H1 (cell line): ENCODE data around the gene TMEM220. TPM values are rescaled to one million over a fixed set of nuclear protein-coding genes. Genes with fewer than 3 reads are reported as not detected.

Source experiments
- CTCF ChIA-PET: fragments of 300-600 bp; sonication (Branson Sonifier 250); formaldehyde crosslinking; loops from one replicate; lab custom pipeline; 2021; ENCODE audit not compliant: partially characterized antibody; lab: Charles Lee
- POLR2A ChIA-PET: fragments of 300-600 bp; sonication (Branson Sonifier 250); formaldehyde crosslinking; loops from one replicate; lab custom pipeline; 2021; ENCODE audit warnings: inconsistent platforms; ENCODE audit not compliant: partially characterized antibody; lab: Charles Lee
- DNase-seq, 2 experiments: peaks; one replicate each; pipeline versions ENCODE4 v3.0.0 to v3.0.0-alpha.2; 2010 to 2022; ENCODE audit warnings: low spot score in 2 of 2, low read depth in 1 of 2, mixed read lengths in 1 of 2
- FAIRE-seq: peaks from 2 replicates; lab custom pipeline; 2011; peaks lifted over from hg19 to GRCh38; lab: Jason Lieb, UNC
- H2AFZ ChIP-seq: 2 replicates; pipeline ENCODE4 v1.8.1; 2012; ENCODE audit warnings: low read length, inconsistent platforms
- H2AK5ac ChIP-seq: 2 replicates; pipeline ENCODE4 v1.6.1; 2013; ENCODE audit warnings: low read depth, low read length
- H2BK120ac ChIP-seq: replicated peaks from 2 replicates; pipeline ENCODE3; 2013; ENCODE audit warnings: low read depth, low read length, inconsistent platforms
- H2BK12ac ChIP-seq: 2 replicates; pipeline ENCODE4 v1.6.1; 2013; ENCODE audit warnings: low read depth, low read length
- H2BK15ac ChIP-seq: 2 replicates; pipeline ENCODE4 v1.6.1; 2013; ENCODE audit warnings: low read length
- H2BK20ac ChIP-seq: 2 replicates; pipeline ENCODE4 v1.6.1; 2013; ENCODE audit warnings: low read length
- H2BK5ac ChIP-seq: 2 replicates; pipeline ENCODE4 v1.6.1; 2013; ENCODE audit warnings: low read depth, low read length
- H3K14ac ChIP-seq: 2 replicates; pipeline ENCODE4 v1.6.1; 2013; ENCODE audit warnings: inconsistent platforms; ENCODE audit not compliant: insufficient read length
- H3K18ac ChIP-seq: 2 replicates; pipeline ENCODE4 v1.6.1; 2013; ENCODE audit warnings: low read length; ENCODE audit errors: extremely low read depth
- H3K23ac ChIP-seq: 2 replicates; pipeline ENCODE4 v1.6.1; 2013; ENCODE audit warnings: inconsistent platforms; ENCODE audit not compliant: insufficient read length
- H3K23me2 ChIP-seq: 2 replicates; pipeline ENCODE4 v1.6.1; 2013; ENCODE audit warnings: low read depth, low read length
- H3K27ac ChIP-seq: 2 replicates; pipeline ENCODE4 v1.6.1; 2011; ENCODE audit warnings: low read depth, low read length, inconsistent platforms
- H3K27me3 ChIP-seq, 4 experiments: replicated peaks in 1 of 4; 1 replicate in 1 of 4; 2 replicates in 3 of 4; pipeline versions ENCODE4 v1.6.1 to v1.8.1; 2011 to 2013; ENCODE audit warnings: low read length in 3 of 4, mild to moderate bottlenecking in 3 of 4, inconsistent platforms in 2 of 4, mixed read lengths in 2 of 4, moderate library complexity in 1 of 4; ENCODE audit not compliant: control insufficient read depth in 3 of 4, insufficient read depth in 3 of 4; ENCODE audit errors: extremely low read depth in 1 of 4
- H3K36me3 ChIP-seq, 4 experiments: 2 replicates each; pipeline versions ENCODE4 v1.6.1 to v1.8.1; 2011 to 2013; ENCODE audit warnings: mild to moderate bottlenecking in 4 of 4, low read length in 3 of 4, moderate library complexity in 2 of 4, control low read depth in 1 of 4, inconsistent platforms in 1 of 4; ENCODE audit not compliant: insufficient read depth in 4 of 4, control insufficient read depth in 2 of 4
- H3K4ac ChIP-seq: replicated peaks from 2 replicates; pipeline ENCODE3; 2013; ENCODE audit warnings: low read length, low read depth, mixed read lengths, inconsistent platforms; ENCODE audit not compliant: insufficient read length
- H3K4me1 ChIP-seq, 4 experiments: replicated peaks in 1 of 4; 1 replicate in 1 of 4; 2 replicates in 3 of 4; pipeline versions ENCODE4 v1.6.1 to v1.8.1; 2011 to 2013; ENCODE audit warnings: low read length in 3 of 4, inconsistent platforms in 2 of 4, mixed read lengths in 1 of 4; ENCODE audit not compliant: insufficient read depth in 4 of 4, control insufficient read depth in 3 of 4
- H3K4me2 ChIP-seq, 2 experiments: 2 replicates each; pipeline versions ENCODE4 v1.6.1 to v1.8.1; 2011 to 2013; ENCODE audit warnings: low read depth in 2 of 2, low read length in 2 of 2, control low read depth in 1 of 2, inconsistent platforms in 1 of 2, mild to moderate bottlenecking in 1 of 2; ENCODE audit not compliant: insufficient read depth in 1 of 2
- H3K4me3 ChIP-seq, 4 experiments: fragments of 200-600, 300-600 bp in 1 of 4; sonication (generic), shearing (Covaris generic), sonication (Bioruptor Twin) in 1 of 4; 2 replicates each; pipeline versions ENCODE4 v1.5.1 to v1.8.1; 2011 to 2016; ENCODE audit warnings: low read length in 4 of 4, low read depth in 3 of 4, control low read depth in 2 of 4, inconsistent platforms in 2 of 4, mild to moderate bottlenecking in 2 of 4, mixed read lengths in 1 of 4, moderate library complexity in 1 of 4; ENCODE audit not compliant: insufficient read depth in 2 of 4; ENCODE audit errors: extremely low read depth in 1 of 4
- H3K56ac ChIP-seq: replicated peaks from 2 replicates; pipeline ENCODE3; 2013; ENCODE audit warnings: low read depth, mild to moderate bottlenecking, mixed read lengths, low read length, inconsistent platforms; ENCODE audit not compliant: insufficient read length
- H3K79me1 ChIP-seq: 2 replicates; pipeline ENCODE4 v1.6.1; 2013; ENCODE audit warnings: low read depth, low read length, control low read depth
- H3K79me2 ChIP-seq, 2 experiments: 2 replicates each; pipeline versions ENCODE4 v1.6.1 to v1.8.1; 2012 to 2013; ENCODE audit warnings: low read length in 2 of 2, mild to moderate bottlenecking in 2 of 2, inconsistent platforms in 1 of 2; ENCODE audit not compliant: insufficient read depth in 2 of 2, control insufficient read depth in 1 of 2
- H3K9ac ChIP-seq, 4 experiments: replicated peaks in 1 of 4; 1 replicate in 1 of 4; 2 replicates in 3 of 4; pipeline versions ENCODE4 v1.6.1 to v1.8.1; 2011 to 2013; ENCODE audit warnings: low read depth in 3 of 4, low read length in 3 of 4, control low read depth in 2 of 4, mild to moderate bottlenecking in 2 of 4, moderate library complexity in 2 of 4, inconsistent platforms in 1 of 4; ENCODE audit errors: extremely low read depth in 1 of 4
- H3K9me3 ChIP-seq, 2 experiments: 2 replicates each; pipeline versions ENCODE4 v1.6.1 to v1.8.1; 2012 to 2013; ENCODE audit warnings: mild to moderate bottlenecking in 2 of 2, moderate library complexity in 2 of 2, control low read depth in 1 of 2, inconsistent platforms in 1 of 2, low read depth in 1 of 2, low read length in 1 of 2, mixed read lengths in 1 of 2; ENCODE audit not compliant: insufficient read depth in 2 of 2
- H4K20me1 ChIP-seq, 2 experiments: replicated peaks in 1 of 2; 2 replicates each; pipeline versions ENCODE3 to v1.8.1; 2011 to 2013; ENCODE audit warnings: inconsistent platforms in 2 of 2, low read length in 2 of 2, mild to moderate bottlenecking in 1 of 2; ENCODE audit not compliant: insufficient read depth in 2 of 2, control insufficient read depth in 1 of 2
- H4K5ac ChIP-seq: 2 replicates; pipeline ENCODE4 v1.6.1; 2013; ENCODE audit warnings: low read length, low read depth, mixed read lengths, inconsistent platforms; ENCODE audit not compliant: insufficient read length
- H4K8ac ChIP-seq: 2 replicates; pipeline ENCODE4 v1.8.0; 2013; ENCODE audit warnings: mild to moderate bottlenecking, moderate library complexity, low read length, inconsistent platforms; ENCODE audit not compliant: insufficient read depth; ENCODE audit errors: extremely low read depth
- H4K91ac ChIP-seq: replicated peaks from 2 replicates; pipeline ENCODE3; 2013; ENCODE audit warnings: low read length, mixed read lengths, inconsistent platforms; ENCODE audit not compliant: insufficient read length
- JUN ChIP-seq: IDR thresholded peaks from 2 replicates; pipeline ENCODE4 v1.6.1; 2011; ENCODE audit warnings: low read depth, mild to moderate bottlenecking, improper control_type of control experiment, low read length
- WGBS, 2 experiments: shearing (Covaris generic) in 1 of 2; methylation state at CpG; one replicate each; pipeline versions ENCODE4 v1.1.6 to v1.1.7; 2013 to 2015; ENCODE audit warnings: low lambda C conversion rate in 2 of 2, mixed read lengths in 2 of 2, inconsistent platforms in 1 of 2, low coverage in 1 of 2, missing lambda C conversion rate in 1 of 2; ENCODE audit not compliant: insufficient replicate concordance in 2 of 2, insufficient coverage in 1 of 2, insufficient read length in 1 of 2; ENCODE audit errors: extremely low coverage in 1 of 2, missing lambda C conversion rate in 1 of 2; 5-methylcytosine and 5-hydroxymethylcytosine counted together
- polyA plus RNA-seq, 7 experiments: library from polyadenylated mRNA; depleted of rRNA in 3 of 7; stranded (reverse) in 5 of 7; unstranded in 2 of 7; fragments of >200 nt in 5 of 7; fragments of 200-250 nt in 2 of 7; gene quantifications; 1 replicate in 5 of 7; 2 replicates in 1 of 7; 4 replicates in 1 of 7; pipeline versions ENCODE4 v1.2.1 to v1.2.3, GENCODE V29; 2011 to 2013; ENCODE audit warnings: missing spikeins in 2 of 7, mixed read lengths in 2 of 7
- total RNA-seq: library from RNA; stranded (reverse); fragmentation: NEBNext Ultra II Directional; extraction: Animal tissue kit (Norgen Biotek cat#: 25700); gene quantifications from 2 replicates; pipeline ENCODE4 v1.2.1, GENCODE V29; 2021

Gene TMEM220
- total and polyA plus RNA-seq, 2 of the 8 experiments (the other 6 are each of a cell fraction or from before 2014, with no cell fraction given), result 3.8 to 4.1 TPM

DNA sequence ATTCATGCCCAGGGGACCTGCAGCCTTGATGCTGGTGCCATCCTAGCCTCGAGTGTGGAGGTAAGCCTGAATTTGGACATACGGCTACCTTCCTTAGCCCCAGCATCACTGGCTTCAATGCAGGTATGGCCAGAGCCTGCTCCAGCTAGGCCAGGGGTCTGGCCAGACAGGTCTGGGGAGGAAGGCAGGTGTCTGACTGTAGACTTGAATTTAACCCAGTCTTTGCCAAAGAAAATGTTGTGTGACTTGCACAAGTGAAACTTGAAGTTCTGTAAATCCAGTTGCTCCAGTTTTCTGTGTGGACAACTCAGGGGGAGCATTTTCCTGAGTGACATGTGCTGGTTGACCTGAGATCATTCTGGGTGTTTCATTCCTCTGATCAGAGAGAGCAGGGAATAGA lies 41.3 kb upstream of the TMEM220 start:
- no peaks in the 10 kb centered on the region; the same call in 1 of the 2 replicates for H3K23me2 ChIP-seq
- H4K91ac ChIP-seq, result no peak overlapping the region
- TF ChIP-seq JUN, result no peak
- ChIA-PET CTCF (interaction anchor here (1.3 to 6.1 kb wide), 7 partner anchors 9 to 73 kb away, joined by 3 to 57 read pairs (median 20); no protein-coding TSS in a partner anchor), POLR2A (no interaction called here)
- no peak overlapping the region for H3K4ac ChIP-seq
- H3K56ac ChIP-seq, result no peak overlapping the region
- H3K79me2 ChIP-seq, result no peaks in the 10 kb centered on the region
- no peak overlapping the region; the same call in 1 of the 2 replicates for H2BK15ac ChIP-seq
- H3K18ac ChIP-seq, result no peak overlapping the region
- H3K79me1 ChIP-seq, result no peaks in the 10 kb centered on the region
- H4K20me1 ChIP-seq, result no peaks in the 10 kb centered on the region
- WGBS, 2 experiments, result 88% methylated on average over 2 of the region's 2 CpGs; no CpG with 5 or more reads in 1 of the 2 experiments
- H3K27ac ChIP-seq, result no peak overlapping the region
- H2AFZ ChIP-seq, result no peak overlapping the region
- H2BK20ac ChIP-seq, result no peak overlapping the region
- H2BK5ac ChIP-seq, result no peak overlapping the region
- no peak overlapping the region for H3K23ac ChIP-seq
- no peak overlapping the region for H3K9ac ChIP-seq
- no peak overlapping the region for H4K5ac ChIP-seq
- H3K4me2 ChIP-seq, result no peak overlapping the region
- no peaks in the 10 kb centered on the region for H3K27me3 ChIP-seq
- no peak overlapping the region for H2AK5ac ChIP-seq
- H4K8ac ChIP-seq, result no peak overlapping the region
- H3K14ac ChIP-seq, result no peak overlapping the region
- H3K4me3 ChIP-seq, result no peak overlapping the region
- no peaks in the 10 kb centered on the region; a peak in 3 of 8 replicates for H3K36me3 ChIP-seq
- no peak for FAIRE-seq
- no peaks in the 10 kb centered on the region for H3K9me3 ChIP-seq
- no peak overlapping the region for H2BK120ac ChIP-seq
- no peak overlapping the region for H2BK12ac ChIP-seq
- no peaks in the 10 kb centered on the region; a peak in 1 of 7 replicates for H3K4me1 ChIP-seq
- DNase-seq, result no peak
